HUES64 (cell line): Measurements from ENCODE around the gene POU5F1.

Source experiments
- H3K27ac ChIP-seq: 2 replicates; pipeline ENCODE4 v1.7.0; 2013; ENCODE audit warnings: low read depth, low read length, inconsistent platforms
- H3K27me3 ChIP-seq: 2 replicates; pipeline ENCODE4 v1.6.1; 2013; ENCODE audit warnings: mild to moderate bottlenecking, low read length; ENCODE audit not compliant: insufficient read depth
- H3K36me3 ChIP-seq: 2 replicates; pipeline ENCODE4 v1.6.1; 2013; ENCODE audit warnings: mild to moderate bottlenecking, low read length; ENCODE audit not compliant: insufficient read depth
- H3K4me1 ChIP-seq: 2 replicates; pipeline ENCODE4 v1.6.1; 2013; ENCODE audit warnings: mild to moderate bottlenecking, low read length, moderate library complexity; ENCODE audit not compliant: insufficient read depth
- H3K4me3 ChIP-seq: 2 replicates; pipeline ENCODE4 v1.5.1; 2013; ENCODE audit warnings: mild to moderate bottlenecking, low read length, moderate library complexity
- H3K9ac ChIP-seq: 2 replicates; pipeline ENCODE4 v1.6.1; 2013; ENCODE audit warnings: mild to moderate bottlenecking, low read depth, low read length
- H3K9me3 ChIP-seq: 2 replicates; pipeline ENCODE4 v1.6.1; 2013; ENCODE audit warnings: low read depth, low read length; ENCODE audit not compliant: insufficient read depth
- WGBS: fragments of 150-250, 120-280 bp; methylation state at CpG from one replicate; pipeline ENCODE4 v1.1.7; 2013; ENCODE audit warnings: missing lambda C conversion rate; 5-methylcytosine and 5-hydroxymethylcytosine counted together

The POU5F1 gene

DNA sequence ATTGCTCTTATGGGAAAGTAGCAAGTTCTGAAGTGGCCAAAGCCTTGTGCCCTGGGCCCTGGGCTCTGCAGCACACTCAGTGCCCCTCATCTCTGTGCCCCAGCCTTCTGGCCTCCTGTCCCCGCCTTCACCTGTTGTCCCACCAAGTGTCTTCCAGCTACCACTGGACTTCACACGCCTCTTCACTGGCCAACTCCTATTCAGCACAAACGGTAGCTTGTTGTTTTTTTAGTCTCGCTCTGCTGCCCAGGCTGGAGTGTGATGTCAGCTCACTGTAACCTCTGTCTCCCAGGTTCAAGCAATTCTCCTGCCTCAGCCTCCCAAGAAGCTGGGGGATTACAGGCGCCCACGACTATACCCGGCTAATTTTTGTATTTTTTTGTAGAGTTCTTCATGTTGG lies 17.7 kb downstream of the POU5F1 start:
- Histone ChIP-seq H3K4me1 (peaks cover 6% of the 10 kb centered on the region; the same call in 1 of the 2 replicates), H3K27me3 (no peaks in the 10 kb centered on the region), H3K4me3 (no peak overlapping the region), H3K36me3 (peaks cover 47% of the 10 kb centered on the region), H3K27ac (no peak overlapping the region), H3K9ac (no peak overlapping the region), H3K9me3 (no peaks in the 10 kb centered on the region)
- 93% methylated on average over 7 of the region's 7 CpGs for WGBS

DNA sequence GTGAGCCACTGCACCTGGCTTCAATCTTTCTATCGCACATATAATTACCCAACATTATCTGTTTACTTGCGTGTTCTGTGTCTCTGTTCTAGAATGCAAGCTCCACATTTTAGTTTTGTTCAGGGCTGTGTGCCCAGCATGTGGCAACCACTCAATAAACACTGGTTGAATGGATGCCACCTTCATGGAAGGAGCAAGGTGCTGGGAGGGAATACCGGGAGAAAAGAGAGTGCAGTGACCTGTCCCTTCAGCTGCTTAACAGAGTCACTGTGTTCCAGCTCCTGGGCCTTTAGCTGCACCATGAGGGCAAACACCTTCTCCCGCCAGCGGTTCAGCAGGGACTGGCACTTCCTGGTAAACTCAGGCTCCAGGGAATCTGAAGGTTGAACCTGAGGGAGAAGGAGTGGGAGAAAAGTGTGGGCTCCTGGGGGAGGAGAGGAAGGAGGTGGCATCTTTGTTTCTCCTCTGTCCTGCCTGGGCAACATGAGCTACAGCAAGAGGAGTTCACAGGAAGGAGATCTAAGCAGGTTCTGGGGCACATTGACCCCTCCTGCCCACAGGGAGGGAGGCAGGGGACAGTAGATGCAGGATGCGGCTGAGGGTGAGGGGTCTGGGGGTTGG lies 20.5 kb downstream of the POU5F1 start:
- Histone ChIP-seq H3K4me3 (no peak overlapping the region), H3K9ac (no peak overlapping the region), H3K4me1 (no peaks in the 10 kb centered on the region), H3K9me3 (no peaks in the 10 kb centered on the region), H3K36me3 (peaks cover 51% of the 10 kb centered on the region), H3K27me3 (no peaks in the 10 kb centered on the region), H3K27ac (no peak overlapping the region)
- WGBS, result 96% methylated on average over 6 of the region's 6 CpGs

DNA sequence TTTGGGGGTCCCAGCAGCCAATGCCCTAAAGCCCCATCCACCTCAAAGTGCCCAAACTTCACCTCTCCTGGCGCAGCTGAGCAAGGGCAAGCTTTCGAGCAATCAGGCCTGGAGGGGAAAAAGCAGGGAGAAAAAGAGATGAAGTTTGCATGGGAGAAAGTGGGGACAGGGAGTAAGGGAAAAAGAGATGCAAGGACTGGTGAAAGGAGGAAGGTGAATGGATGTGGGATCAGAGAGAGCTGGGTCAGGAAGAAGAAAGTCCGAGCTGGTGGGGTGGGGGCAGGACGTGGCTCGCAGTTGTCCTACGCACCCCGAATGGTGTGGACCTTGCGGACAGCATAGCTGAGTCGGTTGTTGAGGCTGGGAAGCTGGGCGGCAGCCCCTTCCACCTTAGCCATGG lies 25.1 kb downstream of the POU5F1 start:
- Histone ChIP-seq H3K9me3 (no peaks in the 10 kb centered on the region), H3K9ac (no peak overlapping the region), H3K4me3 (no peak overlapping the region), H3K36me3 (peaks cover 57% of the 10 kb centered on the region), H3K4me1 (peaks cover 9% of the 10 kb centered on the region; the same call in 1 of the 2 replicates), H3K27me3 (no peaks in the 10 kb centered on the region), H3K27ac (no peak overlapping the region)
- WGBS, result 95% methylated on average over 10 of the region's 10 CpGs

DNA sequence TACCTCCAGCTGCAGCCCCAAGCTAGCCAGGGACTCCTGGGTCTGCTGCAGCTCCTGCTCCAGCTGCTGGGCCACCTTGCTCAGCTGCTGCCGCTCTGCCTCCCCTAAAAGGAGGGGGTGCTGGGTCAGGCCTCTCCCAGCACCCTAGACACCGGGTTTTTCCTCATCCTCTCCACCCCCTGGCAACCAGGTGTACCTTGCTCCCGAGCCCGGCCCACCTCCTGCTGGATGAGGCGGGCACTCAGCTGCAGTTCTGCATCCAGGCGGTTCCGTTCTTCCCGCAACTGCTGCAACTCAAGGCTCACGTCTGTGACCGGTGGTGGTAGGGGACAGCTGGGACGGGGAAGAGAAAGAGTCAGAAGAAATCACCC lies 25.5 kb downstream of the POU5F1 start:
- no peaks in the 10 kb centered on the region for H3K9me3 ChIP-seq
- no peak overlapping the region for H3K4me3 ChIP-seq
- WGBS, result 89% methylated on average over 11 of the region's 11 CpGs
- no peak overlapping the region for H3K27ac ChIP-seq
- no peaks in the 10 kb centered on the region for H3K27me3 ChIP-seq
- H3K4me1 ChIP-seq, result peaks cover 9% of the 10 kb centered on the region; the same call in 1 of the 2 replicates
- H3K36me3 ChIP-seq, result peaks cover 53% of the 10 kb centered on the region
- H3K9ac ChIP-seq, result no peak overlapping the region

DNA sequence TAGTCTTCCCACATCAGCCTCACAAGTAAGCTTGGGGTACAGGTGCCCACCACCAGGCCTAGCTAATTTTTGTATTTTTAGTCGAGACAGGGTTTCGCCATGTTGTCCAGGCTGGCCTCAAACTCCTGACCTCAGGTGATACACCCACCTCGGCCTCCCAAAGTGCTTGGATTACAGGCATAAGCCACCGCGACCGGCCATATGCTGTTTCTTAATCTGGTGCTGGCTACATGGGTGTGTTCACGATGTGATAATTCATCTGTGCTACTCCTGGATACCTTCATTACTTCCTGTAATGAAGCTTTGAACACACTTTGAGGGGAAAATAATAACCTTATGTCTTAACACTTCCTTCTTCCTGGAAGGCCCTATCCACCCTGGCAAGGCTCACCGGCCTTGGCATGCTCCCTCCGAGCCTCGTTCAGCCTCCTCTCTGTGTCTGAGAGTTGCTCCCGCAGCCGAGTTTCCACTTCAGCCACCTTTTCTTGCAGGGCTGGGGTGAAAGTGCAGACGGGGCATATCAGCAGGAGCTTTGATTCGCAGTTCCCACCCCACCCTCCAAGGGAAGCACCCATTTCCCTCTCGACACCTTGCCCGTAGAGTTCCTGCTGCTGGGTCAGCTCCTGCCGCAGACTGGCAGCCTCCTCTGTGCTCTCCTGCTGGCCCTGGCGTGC lies 26.0 kb downstream of the POU5F1 start:
- no peak overlapping the region for H3K4me3 ChIP-seq
- H3K9me3 ChIP-seq, result no peaks in the 10 kb centered on the region
- H3K36me3 ChIP-seq, result peaks cover 48% of the 10 kb centered on the region
- H3K27ac ChIP-seq, result no peak overlapping the region
- peaks cover 10% of the 10 kb centered on the region; the same call in 1 of the 2 replicates for H3K4me1 ChIP-seq
- WGBS, result 96% methylated on average over 18 of the region's 18 CpGs
- no peak overlapping the region for H3K9ac ChIP-seq
- no peaks in the 10 kb centered on the region for H3K27me3 ChIP-seq

DNA sequence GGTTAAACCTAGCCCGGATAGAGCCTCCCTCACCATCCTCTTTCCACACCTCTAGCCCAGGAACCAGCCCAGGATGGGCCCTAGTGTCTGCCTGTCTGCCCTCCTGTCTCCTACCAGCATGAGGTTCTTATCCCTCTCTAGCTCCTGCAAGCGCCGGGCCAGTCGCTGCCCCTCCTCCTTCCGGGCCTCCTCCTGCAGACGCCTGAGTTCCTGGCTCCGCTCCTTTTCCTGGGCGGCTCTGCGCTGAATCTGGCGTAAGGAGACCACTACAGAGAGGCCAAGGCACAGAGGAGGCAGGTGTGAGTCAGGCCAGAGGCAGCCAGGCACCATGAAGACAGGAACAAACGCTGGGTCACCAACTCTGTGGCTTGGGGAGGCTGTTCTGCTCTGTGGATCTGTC lies 27.3 kb downstream of the POU5F1 start:
- Histone ChIP-seq H3K27ac (no peak overlapping the region), H3K4me1 (peaks cover 14% of the 10 kb centered on the region; the same call in 1 of the 2 replicates), H3K9ac (no peak overlapping the region), H3K9me3 (no peaks in the 10 kb centered on the region), H3K36me3 (peaks cover 44% of the 10 kb centered on the region), H3K4me3 (no peak overlapping the region), H3K27me3 (no peaks in the 10 kb centered on the region)
- WGBS, result 36% methylated on average over 11 of the region's 11 CpGs

DNA sequence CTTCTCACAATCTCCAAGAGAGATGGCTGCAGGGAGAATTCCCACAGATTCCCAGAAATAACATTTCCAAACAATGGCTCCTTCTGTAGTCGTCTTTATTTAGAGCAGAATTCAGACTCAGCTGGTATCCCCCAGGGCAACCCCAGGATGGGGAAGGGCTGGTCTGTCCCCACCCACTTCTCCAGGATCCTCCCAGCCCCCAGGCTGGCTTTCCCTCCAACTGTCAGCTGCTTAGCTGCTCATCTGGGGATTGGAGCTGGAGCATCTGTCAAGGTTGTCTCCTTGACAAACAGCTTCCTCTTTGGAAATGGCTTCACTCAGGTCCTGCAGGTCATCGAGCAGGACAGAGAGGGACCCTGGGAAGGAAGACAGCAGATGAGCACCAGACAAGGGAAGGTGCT lies 28.1 kb downstream of the POU5F1 start:
- no peaks in the 10 kb centered on the region for H3K9me3 ChIP-seq
- H3K36me3 ChIP-seq, result peaks cover 41% of the 10 kb centered on the region
- H3K27me3 ChIP-seq, result no peaks in the 10 kb centered on the region
- H3K27ac ChIP-seq, result no peak overlapping the region
- 69% methylated on average over 2 of the region's 2 CpGs for WGBS
- H3K9ac ChIP-seq, result no peak overlapping the region
- peaks cover 17% of the 10 kb centered on the region; the same call in 1 of the 2 replicates for H3K4me1 ChIP-seq
- H3K4me3 ChIP-seq, result no peak overlapping the region

DNA sequence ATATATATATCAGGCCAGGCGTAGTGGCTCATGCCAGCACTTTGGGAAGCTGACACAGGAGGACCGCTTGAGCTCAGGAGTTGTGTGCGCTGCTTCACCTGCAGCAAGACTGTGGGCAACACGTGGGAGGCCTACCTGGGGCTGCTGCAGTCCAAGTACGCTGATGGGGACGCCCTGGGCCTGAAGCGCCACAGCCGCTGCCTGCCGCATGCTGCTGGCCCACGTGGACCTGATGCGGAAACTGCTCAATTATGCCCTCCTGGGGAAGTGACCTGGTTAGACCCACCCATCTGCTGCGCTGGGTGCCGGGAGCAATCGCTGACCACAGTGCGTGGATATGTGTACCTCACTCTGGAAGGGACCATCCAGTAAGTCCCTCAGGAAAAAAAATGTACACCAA lies 29.8 kb downstream of the POU5F1 start:
- H3K27ac ChIP-seq, result no peak overlapping the region
- no peak overlapping the region for H3K4me3 ChIP-seq
- peaks cover 30% of the 10 kb centered on the region for H3K36me3 ChIP-seq
- no peak overlapping the region for H3K9ac ChIP-seq
- WGBS, result 90% methylated on average over 15 of the region's 15 CpGs
- H3K9me3 ChIP-seq, result no peaks in the 10 kb centered on the region
- H3K4me1 ChIP-seq, result peaks cover 17% of the 10 kb centered on the region; the same call in 1 of the 2 replicates
- H3K27me3 ChIP-seq, result no peaks in the 10 kb centered on the region

DNA sequence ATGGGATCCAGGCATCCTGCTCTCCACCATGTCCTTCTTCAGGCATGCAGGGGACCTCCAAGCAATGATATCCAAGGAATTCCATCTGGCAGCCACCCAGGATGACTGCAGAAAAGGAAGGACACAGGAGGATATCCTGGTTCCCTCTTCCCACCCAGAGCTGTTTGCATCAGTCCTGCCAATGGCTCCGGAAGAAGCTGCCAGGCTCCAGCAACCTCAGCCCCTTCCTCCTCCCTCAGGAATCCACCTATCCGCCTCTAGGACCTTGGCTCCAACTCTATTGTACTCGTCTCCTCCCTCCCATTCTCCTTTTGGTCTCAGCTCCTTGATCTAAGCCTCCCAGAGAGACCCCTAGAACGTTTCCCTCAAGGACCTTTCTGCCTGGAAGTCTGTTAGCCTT lies 30.9 kb downstream of the POU5F1 start:
- H3K27ac ChIP-seq, result no peak overlapping the region; the same call in 1 of the 2 replicates
- H3K27me3 ChIP-seq, result no peaks in the 10 kb centered on the region
- H3K36me3 ChIP-seq, result peaks cover 20% of the 10 kb centered on the region
- H3K9ac ChIP-seq, result no peak overlapping the region
- H3K4me1 ChIP-seq, result peaks cover 17% of the 10 kb centered on the region; the same call in 1 of the 2 replicates
- no peak overlapping the region for H3K4me3 ChIP-seq
- 17% methylated on average over 4 of the region's 4 CpGs for WGBS
- no peaks in the 10 kb centered on the region for H3K9me3 ChIP-seq

DNA sequence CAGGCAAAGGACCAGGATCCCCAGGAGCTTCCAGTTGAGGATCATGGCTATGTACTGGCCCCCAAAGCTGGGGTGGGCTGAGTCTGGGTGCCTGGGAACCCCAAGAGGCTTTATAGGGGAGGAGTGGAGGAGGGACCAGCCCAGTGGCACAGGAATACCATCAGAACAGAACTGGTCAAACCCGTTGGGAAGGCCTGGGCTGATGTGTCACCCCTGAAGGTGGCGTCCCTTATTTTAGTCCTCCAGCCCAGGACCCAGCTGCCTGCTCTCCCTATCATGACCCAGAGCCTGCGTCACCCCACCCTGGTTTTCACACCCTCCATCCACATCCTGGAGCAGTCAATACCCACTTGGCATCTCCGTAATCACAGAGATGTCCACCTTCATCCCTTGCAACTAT lies 31.5 kb downstream of the POU5F1 start, which contains the start of gene PSORS1C2:
Gene PSORS1C2 (minus strand): TSS at position 85 of the 400 bp plus-strand sequence. CDS start 40 bp downstream, at position 45.
- H3K4me1 ChIP-seq, result peaks cover 17% of the 10 kb centered on the region; the same call in 1 of the 2 replicates
- H3K9me3 ChIP-seq, result no peaks in the 10 kb centered on the region
- WGBS, result 88% methylated on average over 4 of the region's 4 CpGs
- H3K36me3 ChIP-seq, result peaks cover 14% of the 10 kb centered on the region
- no peak within 1 kb of the TSS for H3K4me3 ChIP-seq
- no peaks in the 10 kb centered on the region for H3K27me3 ChIP-seq
- H3K27ac ChIP-seq, result no peak within 1 kb of the TSS; the same call in 1 of the 2 replicates
- no peak within 1 kb of the TSS for H3K9ac ChIP-seq

DNA sequence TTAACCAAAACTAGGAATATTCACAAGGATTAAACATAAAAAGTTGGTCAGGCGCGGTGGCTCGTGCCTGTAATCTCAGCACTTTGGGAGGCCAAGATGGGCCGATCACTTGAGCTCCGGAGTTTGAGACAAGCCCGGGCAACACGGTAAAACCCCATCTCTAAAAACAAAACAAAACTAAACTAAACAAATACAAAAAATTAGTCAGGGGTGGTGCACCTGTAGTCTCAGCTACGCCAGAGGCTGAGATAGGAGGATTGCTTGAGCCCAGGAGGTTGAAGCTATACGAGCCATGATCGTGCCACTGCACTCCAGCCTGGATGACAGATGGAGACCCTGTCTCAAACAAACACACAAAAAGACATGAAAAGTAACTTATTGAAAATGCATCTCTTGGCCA lies 34.8 kb downstream of the POU5F1 start:
- no peaks in the 10 kb centered on the region for H3K9me3 ChIP-seq
- H3K9ac ChIP-seq, result no peak overlapping the region
- H3K36me3 ChIP-seq, result no peaks in the 10 kb centered on the region
- WGBS, result 93% methylated on average over 10 of the region's 10 CpGs
- H3K27me3 ChIP-seq, result no peaks in the 10 kb centered on the region
- no peak overlapping the region for H3K4me3 ChIP-seq
- H3K4me1 ChIP-seq, result peaks cover 9% of the 10 kb centered on the region; the same call in 1 of the 2 replicates
- no peak overlapping the region for H3K27ac ChIP-seq
